HepG2 (cell line): Measurements from ENCODE around the gene SLC4A5. TPM values are rescaled to one million over a fixed set of nuclear protein-coding genes. Genes with fewer than 3 reads are reported as not detected.

Source experiments
- GMEB1 ChIP-seq: sonication (generic); formaldehyde crosslinking; IDR thresholded peaks from 2 replicates; pipeline ENCODE4 v1.5.1; 2020; ENCODE audit warnings: missing genetic modification reagents, mild to moderate bottlenecking, borderline replicate concordance
- MAF1 ChIP-seq: sonication (generic); formaldehyde crosslinking; IDR thresholded peaks from 2 replicates; pipeline ENCODE4 v1.5.0; 2020; ENCODE audit warnings: missing genetic modification reagents, borderline replicate concordance
- PHF5A ChIP-seq: IDR thresholded peaks from one replicate; pipeline ENCODE4 v1.6.1; 2018; ENCODE audit warnings: low read depth, missing genetic modification reagents; ENCODE audit not compliant: unreplicated experiment
- RFXAP ChIP-seq: sonication (generic); formaldehyde crosslinking; IDR thresholded peaks from 2 replicates; pipeline ENCODE4 v1.4.0; 2020; ENCODE audit warnings: missing genetic modification reagents, borderline replicate concordance
- SOX5 ChIP-seq: IDR thresholded peaks from 2 replicates; pipeline ENCODE4 v1.6.1; 2016; ENCODE audit warnings: borderline replicate concordance
- ZC3H13 ChIP-seq: sonication (generic); formaldehyde crosslinking; IDR thresholded peaks from 2 replicates; pipeline ENCODE4 v1.8.1; 2023; ENCODE audit warnings: mild to moderate bottlenecking, missing genetic modification reagents, moderate library complexity
- ZFP37 ChIP-seq: sonication (generic); formaldehyde crosslinking; IDR thresholded peaks from 2 replicates; pipeline ENCODE4 v1.4.0; 2020; ENCODE audit warnings: missing genetic modification reagents, borderline replicate concordance
- ZNF326 ChIP-seq: sonication (generic); formaldehyde crosslinking; IDR thresholded peaks from 2 replicates; pipeline ENCODE4 v1.4.0; 2020; ENCODE audit warnings: missing genetic modification reagents, borderline replicate concordance
- ZNF382 ChIP-seq: sonication (generic); formaldehyde crosslinking; IDR thresholded peaks from 2 replicates; pipeline ENCODE4 v1.5.0; 2020; ENCODE audit warnings: missing genetic modification reagents, mild to moderate bottlenecking, borderline replicate concordance
- ZNF496 ChIP-seq: sonication (generic); formaldehyde crosslinking; IDR thresholded peaks from 2 replicates; pipeline ENCODE4 v1.8.1; 2023; ENCODE audit warnings: mild to moderate bottlenecking, moderate library complexity, missing genetic modification reagents; ENCODE audit not compliant: insufficient replicate concordance
- ZNF512B ChIP-seq: sonication (generic); formaldehyde crosslinking; IDR thresholded peaks from 2 replicates; pipeline ENCODE4 v1.5.1; 2020; ENCODE audit warnings: missing genetic modification reagents, mild to moderate bottlenecking, borderline replicate concordance
- ZNF564 ChIP-seq: sonication (generic); formaldehyde crosslinking; IDR thresholded peaks from 2 replicates; pipeline ENCODE4 v1.8.1; 2023; ENCODE audit warnings: mild to moderate bottlenecking, missing genetic modification reagents
- ZNF644 ChIP-seq: IDR thresholded peaks from 2 replicates; pipeline ENCODE4 v1.6.1; 2016; ENCODE audit warnings: low read depth
- ZNF703 ChIP-seq: sonication (generic); formaldehyde crosslinking; IDR thresholded peaks from 2 replicates; pipeline ENCODE4 v1.5.1; 2020; ENCODE audit warnings: missing genetic modification reagents, mild to moderate bottlenecking, moderate library complexity, borderline replicate concordance
- ZNF746 ChIP-seq: sonication (generic); formaldehyde crosslinking; IDR thresholded peaks from 2 replicates; pipeline ENCODE4 v1.8.0; 2022; ENCODE audit warnings: mild to moderate bottlenecking, missing genetic modification reagents
- ZNF773 ChIP-seq: sonication (generic); formaldehyde crosslinking; IDR thresholded peaks from 2 replicates; pipeline ENCODE4 v1.4.0; 2020; ENCODE audit warnings: missing genetic modification reagents, borderline replicate concordance
- ZNF883 ChIP-seq: sonication (generic); formaldehyde crosslinking; IDR thresholded peaks from 2 replicates; pipeline ENCODE4 v1.5.1; 2020; ENCODE audit warnings: mild to moderate bottlenecking, missing genetic modification reagents; ENCODE audit errors: not compliant biosample characterization
- ZSCAN12 ChIP-seq: sonication (generic); formaldehyde crosslinking; IDR thresholded peaks from 2 replicates; pipeline ENCODE4 v1.9.0; 2021; ENCODE audit warnings: mild to moderate bottlenecking, missing genetic modification reagents
- ZZZ3 ChIP-seq: sonication (generic); formaldehyde crosslinking; IDR thresholded peaks from 2 replicates; pipeline ENCODE4 v1.4.0; 2020; ENCODE audit warnings: missing genetic modification reagents, mild to moderate bottlenecking, borderline replicate concordance
- polyA plus RNA-seq, 8 experiments: library from polyadenylated mRNA; depleted of rRNA in 3 of 8; stranded (reverse) in 7 of 8; unstranded in 1 of 8; fragments of >200 nt; fragmentation: Illumina TruSeq in 4 of 8; extraction: Trizol in 4 of 8; gene quantifications; 2 replicates each; pipeline versions ENCODE4 v1.2.1 to v1.2.3, GENCODE V29; 2011 to 2016; ENCODE audit warnings: low read depth in 4 of 8, missing spikeins in 1 of 8, mixed read lengths in 1 of 8; ENCODE audit not compliant: insufficient read depth in 1 of 8
- total RNA-seq, 5 experiments: library from RNA; depleted of rRNA; stranded (reverse); fragments of >200 nt; fragmentation: Illumina TruSeq; extraction: Trizol; gene quantifications; 2 replicates each; pipeline ENCODE4 v1.2.3, GENCODE V29; 2016; ENCODE audit warnings: low read depth in 1 of 5
- TF ChIP-seq, protein P1 (sequence below): sonication (generic); formaldehyde crosslinking; IDR thresholded peaks from 2 replicates; pipeline ENCODE4 v1.4.0; 2020; ENCODE audit warnings: mild to moderate bottlenecking, missing genetic modification reagents, borderline replicate concordance

SLC4A5 gene
- total and polyA plus RNA-seq, 2 of the 13 experiments (the other 11 are each of a cell fraction or from before 2014, with no cell fraction given): 0.50 TPM; not detected in 1

- TF ChIP-seq, protein P1, sequence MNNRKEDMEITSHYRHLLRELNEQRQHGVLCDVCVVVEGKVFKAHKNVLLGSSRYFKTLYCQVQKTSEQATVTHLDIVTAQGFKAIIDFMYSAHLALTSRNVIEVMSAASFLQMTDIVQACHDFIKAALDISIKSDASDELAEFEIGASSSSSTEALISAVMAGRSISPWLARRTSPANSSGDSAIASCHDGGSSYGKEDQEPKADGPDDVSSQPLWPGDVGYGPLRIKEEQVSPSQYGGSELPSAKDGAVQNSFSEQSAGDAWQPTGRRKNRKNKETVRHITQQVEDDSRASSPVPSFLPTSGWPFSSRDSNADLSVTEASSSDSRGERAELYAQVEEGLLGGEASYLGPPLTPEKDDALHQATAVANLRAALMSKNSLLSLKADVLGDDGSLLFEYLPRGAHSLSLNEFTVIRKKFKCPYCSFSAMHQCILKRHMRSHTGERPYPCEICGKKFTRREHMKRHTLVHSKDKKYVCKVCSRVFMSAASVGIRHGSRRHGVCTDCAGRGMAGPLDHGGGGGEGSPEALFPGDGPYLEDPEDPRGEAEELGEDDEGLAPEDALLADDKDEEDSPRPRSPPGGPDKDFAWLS: no peak
- TF ChIP-seq ZC3H13: no peak
- TF ChIP-seq ZFP37 (CRISPR knock-in tag): no peak
- peak; percentile 13; the same call in 1 of the 2 replicates for TF ChIP-seq ZNF326
- TF ChIP-seq ZNF496: no peak
- no peak for TF ChIP-seq ZNF564 (CRISPR knock-in tag)
- no peak for TF ChIP-seq ZNF644 (CRISPR knock-in tag)
- TF ChIP-seq SOX5 (CRISPR knock-in tag): peak; percentile 23; the same call in 1 of the 2 replicates
- TF ChIP-seq PHF5A: no peak
- TF ChIP-seq MAF1 (CRISPR knock-in tag): peak; percentile 60; the same call in 1 of the 2 replicates
- TF ChIP-seq GMEB1 (CRISPR knock-in tag): peak; percentile 63
- no peak for TF ChIP-seq ZSCAN12 (CRISPR knock-in tag)
- TF ChIP-seq RFXAP (CRISPR knock-in tag): no peak; the same call in 1 of the 2 replicates
- no peak for TF ChIP-seq ZNF773
- TF ChIP-seq ZNF382 (CRISPR knock-in tag): no peak
- no peak for TF ChIP-seq ZNF512B (CRISPR knock-in tag)
- no peak for TF ChIP-seq ZNF703 (CRISPR knock-in tag)
- TF ChIP-seq ZNF746 (CRISPR knock-in tag): no peak
- no peak; the same call in 1 of the 2 replicates for TF ChIP-seq ZZZ3
- TF ChIP-seq ZNF883: peak; percentile 96
Measured at GRCh38 chr2:74391580-74392448, 48.6 kb upstream of the SLC4A5 start (continued).
